Neutrophil (primary cell): ENCODE measurements around the gene RNLS.
"Not testable (repeated sequence)": the region's sequence is repeated elsewhere in the genome, so short reads cannot be mapped to it uniquely, and the experiment has no call there.

Experiments
- H3K27ac ChIP-seq: fragments of 200-600 bp; sonication (generic); 2 replicates; pipeline ENCODE4 v1.5.1; 2016; ENCODE audit warnings: mild to moderate bottlenecking, moderate library complexity
- H3K27me3 ChIP-seq: fragments of 200-600 bp; sonication (generic); 2 replicates; pipeline ENCODE4 v1.6.0; 2016; ENCODE audit warnings: mild to moderate bottlenecking
- H3K36me3 ChIP-seq: fragments of 200-600 bp; sonication (generic); 2 replicates; pipeline ENCODE4 v1.5.1; 2017
- H3K4me1 ChIP-seq, 2 experiments: fragments of 200-600 bp in 1 of 2; sonication (generic) in 1 of 2; 1 replicate in 1 of 2; 2 replicates in 1 of 2; pipeline versions ENCODE4 v1.5.1 to v1.6.1; 2013 to 2016; ENCODE audit warnings: low read depth in 1 of 2, low read length in 1 of 2, mild to moderate bottlenecking in 1 of 2, moderate library complexity in 1 of 2; ENCODE audit not compliant: control insufficient read depth in 1 of 2, insufficient read depth in 1 of 2
- H3K4me3 ChIP-seq, 2 experiments: fragments of 200-600 bp in 1 of 2; sonication (generic) in 1 of 2; 1 replicate in 1 of 2; 2 replicates in 1 of 2; pipeline ENCODE4 v1.5.1; 2013 to 2016; ENCODE audit warnings: low read depth in 1 of 2, low read length in 1 of 2, mild to moderate bottlenecking in 1 of 2, moderate library complexity in 1 of 2
- H3K9me3 ChIP-seq: fragments of 200-600 bp; sonication (generic); 2 replicates; pipeline ENCODE4 v1.5.1; 2016
- TF ChIP-seq, protein P1 (sequence below): fragments of 200-600 bp; sonication (generic); IDR thresholded peaks from 2 replicates; pipeline ENCODE4 v1.5.1; 2016; ENCODE audit warnings: antibody characterized with exemption

Gene RNLS

DNA sequence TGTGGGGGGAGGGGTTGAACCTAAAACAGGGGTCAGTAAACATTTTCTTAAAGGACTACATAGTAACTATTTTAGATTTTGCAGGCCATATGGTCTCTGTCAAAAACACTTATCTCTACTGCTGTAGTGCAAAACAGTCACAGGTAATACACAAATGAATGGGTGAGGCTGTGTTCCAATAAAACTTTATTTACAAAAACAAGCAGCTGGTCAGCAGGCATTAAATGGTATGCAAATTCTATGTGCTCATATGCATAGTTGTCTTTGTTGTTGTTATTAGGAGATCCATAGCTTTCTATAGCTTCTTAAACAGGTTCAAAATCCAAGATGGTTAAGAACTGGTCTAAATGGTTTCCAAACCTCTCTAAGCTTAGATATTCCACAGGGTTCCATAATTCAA, 302.6 kb downstream of the RNLS start:
- Histone ChIP-seq H3K4me3 (no peak overlapping the region), H3K36me3 (no peaks in the 10 kb centered on the region), H3K4me1 (no peaks in the 10 kb centered on the region), H3K27me3 (no peaks in the 10 kb centered on the region), H3K27ac (no peak overlapping the region), H3K9me3 (no peaks in the 10 kb centered on the region)
- TF ChIP-seq, protein P1, sequence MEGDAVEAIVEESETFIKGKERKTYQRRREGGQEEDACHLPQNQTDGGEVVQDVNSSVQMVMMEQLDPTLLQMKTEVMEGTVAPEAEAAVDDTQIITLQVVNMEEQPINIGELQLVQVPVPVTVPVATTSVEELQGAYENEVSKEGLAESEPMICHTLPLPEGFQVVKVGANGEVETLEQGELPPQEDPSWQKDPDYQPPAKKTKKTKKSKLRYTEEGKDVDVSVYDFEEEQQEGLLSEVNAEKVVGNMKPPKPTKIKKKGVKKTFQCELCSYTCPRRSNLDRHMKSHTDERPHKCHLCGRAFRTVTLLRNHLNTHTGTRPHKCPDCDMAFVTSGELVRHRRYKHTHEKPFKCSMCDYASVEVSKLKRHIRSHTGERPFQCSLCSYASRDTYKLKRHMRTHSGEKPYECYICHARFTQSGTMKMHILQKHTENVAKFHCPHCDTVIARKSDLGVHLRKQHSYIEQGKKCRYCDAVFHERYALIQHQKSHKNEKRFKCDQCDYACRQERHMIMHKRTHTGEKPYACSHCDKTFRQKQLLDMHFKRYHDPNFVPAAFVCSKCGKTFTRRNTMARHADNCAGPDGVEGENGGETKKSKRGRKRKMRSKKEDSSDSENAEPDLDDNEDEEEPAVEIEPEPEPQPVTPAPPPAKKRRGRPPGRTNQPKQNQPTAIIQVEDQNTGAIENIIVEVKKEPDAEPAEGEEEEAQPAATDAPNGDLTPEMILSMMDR, result no peak

DNA sequence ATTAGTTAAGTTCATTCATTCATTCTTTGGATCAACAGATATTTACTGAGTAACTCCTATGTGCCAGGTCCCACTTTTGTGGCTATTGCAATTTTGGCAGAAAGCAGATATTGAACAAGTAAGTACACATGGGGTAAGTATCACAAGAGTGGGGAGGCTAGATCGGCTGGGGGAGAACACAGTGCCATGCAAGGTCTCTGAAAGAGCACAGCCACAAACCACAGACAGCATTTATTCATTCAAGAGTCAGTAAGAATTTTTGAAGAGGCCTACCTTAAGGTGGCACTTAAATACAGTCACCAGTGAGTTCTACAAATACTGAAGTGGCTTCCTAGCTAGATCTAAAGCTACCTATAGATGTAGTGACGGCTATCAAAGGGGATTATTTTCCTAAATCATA, 304.2 kb downstream of the RNLS start:
- Histone ChIP-seq H3K4me3 (no peak overlapping the region), H3K27me3 (no peaks in the 10 kb centered on the region), H3K27ac (no peak overlapping the region), H3K4me1 (peaks cover 0 to 10% of the 10 kb centered on the region in 2 experiments), H3K36me3 (no peaks in the 10 kb centered on the region), H3K9me3 (no peaks in the 10 kb centered on the region)
- TF ChIP-seq, protein P1, result no peak

DNA sequence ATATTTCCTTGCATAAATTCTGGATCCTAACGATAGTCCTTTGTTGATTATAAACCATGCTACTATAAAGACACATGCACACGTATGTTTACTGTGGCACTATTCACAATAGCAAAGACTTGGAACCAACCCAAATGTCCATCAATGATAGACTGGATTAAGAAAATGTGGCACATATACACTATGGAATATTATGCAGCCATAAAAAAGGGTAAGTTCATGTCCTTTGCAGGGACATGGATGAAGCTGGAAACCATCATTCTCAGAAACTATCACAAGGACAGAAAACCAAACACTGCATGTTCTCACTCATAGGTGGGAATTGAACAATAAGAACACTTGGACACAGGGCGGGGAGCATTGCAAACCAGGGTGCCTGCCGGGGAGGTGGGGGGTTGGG, 306.2 kb downstream of the RNLS start:
- not testable (repeated sequence) for H3K4me3 ChIP-seq, H3K36me3 ChIP-seq, H3K27me3 ChIP-seq, H3K9me3 ChIP-seq, H3K27ac ChIP-seq
- peaks cover 0 to 10% of the 10 kb centered on the region in 2 experiments for H3K4me1 ChIP-seq

DNA sequence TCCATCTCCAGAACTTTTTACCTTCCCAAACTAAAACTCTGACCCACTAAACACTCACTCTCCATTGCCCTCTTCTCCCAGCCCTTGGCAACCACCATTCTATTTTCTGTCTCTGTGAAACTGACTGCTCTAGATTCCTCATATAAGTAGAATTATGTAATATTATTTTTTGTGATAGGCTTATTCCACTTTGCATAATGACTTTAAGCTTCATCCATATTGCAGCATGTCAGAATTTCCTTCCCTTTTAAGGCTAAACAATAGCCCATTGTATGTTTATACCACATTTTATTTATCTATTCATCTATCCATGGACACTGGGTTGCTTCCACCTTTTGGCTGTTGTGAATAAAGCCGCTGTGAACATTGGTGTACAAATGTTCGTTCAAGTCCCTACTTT, 308.8 kb downstream of the RNLS start:
- Histone ChIP-seq H3K4me3 (no peak overlapping the region), H3K9me3 (no peaks in the 10 kb centered on the region), H3K27ac (no peak overlapping the region), H3K36me3 (no peaks in the 10 kb centered on the region), H3K27me3 (no peaks in the 10 kb centered on the region), H3K4me1 (peaks cover 0 to 10% of the 10 kb centered on the region in 2 experiments)
- TF ChIP-seq, protein P1, result no peak

DNA sequence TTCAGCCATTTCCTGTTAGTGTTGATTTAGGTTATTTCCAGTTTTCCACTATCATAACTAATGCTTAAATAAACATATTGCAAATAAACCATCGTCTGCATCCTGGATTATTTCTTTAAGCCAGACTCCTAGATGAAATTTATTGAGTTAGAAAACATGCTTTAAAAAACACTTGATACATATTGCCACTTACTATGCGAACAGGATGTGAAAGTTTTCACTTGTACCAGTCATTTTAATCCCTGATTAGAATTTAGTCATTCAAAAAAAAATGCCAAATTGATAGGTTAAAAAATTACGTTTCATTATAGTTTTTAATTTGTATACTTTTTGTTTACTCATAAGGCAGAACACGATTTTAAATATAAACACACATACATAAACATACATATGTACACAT, 309.6 kb downstream of the RNLS start:
- Histone ChIP-seq H3K4me1 (peaks cover 0 to 10% of the 10 kb centered on the region in 2 experiments), H3K9me3 (no peaks in the 10 kb centered on the region), H3K4me3 (no peak overlapping the region), H3K36me3 (no peaks in the 10 kb centered on the region), H3K27me3 (no peaks in the 10 kb centered on the region), H3K27ac (no peak overlapping the region)
- TF ChIP-seq, protein P1, result no peak

DNA sequence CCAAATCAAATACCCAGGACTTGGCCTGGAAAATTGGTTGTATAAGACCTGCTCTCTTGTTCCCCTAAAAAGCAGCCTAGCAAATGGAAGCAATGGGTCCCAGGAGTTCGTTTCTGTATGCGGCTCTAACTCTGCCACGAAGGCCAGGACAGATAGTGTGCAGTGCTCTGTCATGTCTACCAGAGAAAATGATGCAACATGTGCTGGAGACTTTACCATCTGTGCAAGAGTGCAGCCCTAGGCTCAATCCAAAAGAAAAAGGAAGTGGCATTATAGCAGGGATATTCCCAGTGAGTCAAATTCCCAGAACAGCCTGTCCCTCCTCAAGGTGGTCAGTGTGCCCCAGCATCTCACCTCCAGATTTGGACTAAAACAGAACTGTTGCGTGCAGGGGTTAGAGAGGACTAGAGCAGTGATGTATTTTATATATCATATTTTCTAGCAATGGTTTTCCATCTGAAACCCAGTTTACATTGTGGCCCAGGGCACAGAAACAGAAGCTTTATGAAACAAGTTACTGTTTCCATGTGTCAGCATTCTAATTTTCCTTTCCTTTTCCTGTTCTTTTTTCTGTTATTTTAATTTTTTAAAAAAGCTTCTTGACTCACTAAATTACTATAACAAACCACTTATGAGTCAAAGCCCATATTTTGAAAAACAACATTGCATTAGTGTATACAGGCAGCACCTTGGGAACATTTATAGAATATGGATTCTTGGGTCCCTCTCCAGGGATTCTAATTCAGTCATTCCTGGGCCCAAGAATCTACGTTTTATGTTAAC, 311.2 kb downstream of the RNLS start:
- no peak overlapping the region for H3K27ac ChIP-seq
- H3K4me1 ChIP-seq, result peaks cover 0 to 10% of the 10 kb centered on the region in 2 experiments
- no peaks in the 10 kb centered on the region for H3K9me3 ChIP-seq
- no peaks in the 10 kb centered on the region for H3K36me3 ChIP-seq
- H3K4me3 ChIP-seq, result no peak overlapping the region
- no peaks in the 10 kb centered on the region for H3K27me3 ChIP-seq
- TF ChIP-seq, protein P1, result no peak
